SK-N-MC (cell line): ENCODE results near the gene OR1I1.

Source experiments
- EZH2 ChIP-seq: fragments of 200-600 bp; sonication (generic); IDR thresholded peaks from one replicate; pipeline ENCODE4 v1.6.1; 2017; ENCODE audit warnings: antibody characterized with exemption
- FOXP2 ChIP-seq: optimal IDR thresholded peaks from 2 replicates; pipeline ENCODE3; 2011; ENCODE audit warnings: mild to moderate bottlenecking, moderate library complexity; ENCODE audit not compliant: insufficient read depth; ENCODE audit errors: extremely low read length, control extremely low read depth
- POLR2AphosphoS5 ChIP-seq: IDR thresholded peaks from 2 replicates; pipeline ENCODE4 v1.6.1; 2012; ENCODE audit warnings: mild to moderate bottlenecking, low read depth, low read length, borderline replicate concordance

DNA sequence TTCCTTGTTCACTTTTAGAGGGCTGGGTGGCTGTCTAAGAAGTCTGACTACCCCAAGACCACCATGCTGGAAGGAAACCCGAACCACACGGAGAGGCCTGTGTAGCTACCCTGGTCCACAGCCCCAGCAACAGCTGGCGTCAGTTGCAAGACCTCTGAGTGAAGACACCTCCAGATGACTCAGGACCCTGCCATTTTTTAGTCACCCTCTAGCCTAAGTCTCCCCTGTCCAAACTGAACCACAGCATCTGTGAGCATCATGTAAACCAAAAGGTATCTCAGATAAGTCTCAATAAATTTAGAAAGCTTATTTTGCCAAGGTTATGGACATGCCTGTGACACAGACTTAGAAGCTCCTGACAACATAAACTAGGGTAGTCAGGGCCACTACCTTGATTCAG is 23.0 kb downstream of the OR1I1 start:
- TF ChIP-seq POLR2AphosphoS5 (no peak), EZH2 (no peak), FOXP2 (no peak)
